Measurements from ENCODE around the gene CCDC122.

- TF ChIP-seq EZH2phosphoT487 (IDR thresholded peaks at IDR 0.05; ENCODE audit: insufficient read depth, low read depth) (no peak), EZH2 (IDR thresholded peaks at IDR 0.05; ENCODE audit: insufficient read depth, poor library complexity, severe bottlenecking) (no peak)
Measured at GRCh38 chr13:43852923-43853404, 26.6 kb downstream of the CCDC122 start.
